ENCODE data around the gene CDKN2C. TPM values are rescaled to one million over a fixed set of nuclear protein-coding genes. Genes with fewer than 3 reads are reported as not detected.

CDKN2C gene
- 2.8 and 3.3 TPM in 2 replicates for total RNA-seq

GRCh38 chr1:50969611-50970508, at the start of gene CDKN2C:
CDKN2C (plus strand) TSS chr1:50970245; CDS start chr1:50970369, 124 bp downstream.
- intact Hi-C loops (cut with micrococcal nuclease), result loop anchor here (1.0 to 10.0 kb wide), 7 partner anchors 7 to 1735 kb away; partner anchors contain the start of genes BTF3L4, DMRTA2, NRDC and TXNDC12
- ATAC-seq (ENCODE audit: low read depth), result peak; percentile 9
- peaks cover 18% of the 10 kb centered on the region for H3K4me1 Mint-ChIP-seq
- peaks cover 5% of the 10 kb centered on the region for H3K27me3 Mint-ChIP-seq
- POLR2A ChIA-PET, result interaction anchor here (0.6 to 3.8 kb wide), 7 partner anchors 8 to 908 kb away, joined by 3 to 48 read pairs (median 7); partner anchors contain the start of genes FAF1 and NRDC
- DNase-seq, result no peak
- peak within 1 kb of the TSS; percentile 89 for H3K27ac Mint-ChIP-seq
- CTCF ChIA-PET, result interaction anchor here (1.6 to 3.6 kb wide), 2 partner anchors 9 to 40 kb away, joined by 5 to 15 read pairs; partner anchors contain the start of gene FAF1
- peak within 1 kb of the TSS; percentile 98 for H3K4me3 Mint-ChIP-seq
- TF ChIP-seq CTCF (IDR thresholded peaks at IDR 0.05), result no peak
- H3K9me3 Mint-ChIP-seq, result no peaks in the 10 kb centered on the region
- peaks cover 10% of the 10 kb centered on the region for H3K36me3 Mint-ChIP-seq (ENCODE audit: low read depth)

- H3K36me3 Mint-ChIP-seq (ENCODE audit: low read depth), result peaks cover 11% of the 10 kb centered on the region
- H3K27ac Mint-ChIP-seq, result no peak overlapping the region
- CTCF ChIA-PET, result no interaction called here
- POLR2A ChIA-PET, result no interaction called here
- intact Hi-C loops (cut with micrococcal nuclease), result loop anchor here (10.0 kb wide), 1 partner anchor 146 kb away; no protein-coding TSS in a partner anchor
- no peak for DNase-seq
- no peak for TF ChIP-seq CTCF (IDR thresholded peaks at IDR 0.05)
- peaks cover 14% of the 10 kb centered on the region for H3K9me3 Mint-ChIP-seq
- H3K27me3 Mint-ChIP-seq, result no peaks in the 10 kb centered on the region
- H3K4me3 Mint-ChIP-seq, result no peak overlapping the region
- peaks cover 28% of the 10 kb centered on the region for H3K4me1 Mint-ChIP-seq
- no peak for ATAC-seq (ENCODE audit: low read depth)
Observed at GRCh38 chr1:50920409-50920808, 49.6 kb upstream of the CDKN2C start.

GRCh38 chr1:50921029-50921428, 49.0 kb upstream of the CDKN2C start:
- CTCF ChIA-PET, result no interaction called here
- no peak overlapping the region for H3K4me3 Mint-ChIP-seq
- peaks cover 14% of the 10 kb centered on the region for H3K9me3 Mint-ChIP-seq
- no peak overlapping the region for H3K27ac Mint-ChIP-seq
- H3K27me3 Mint-ChIP-seq, result no peaks in the 10 kb centered on the region
- no peak for DNase-seq
- peaks cover 24% of the 10 kb centered on the region for H3K4me1 Mint-ChIP-seq
- POLR2A ChIA-PET, result no interaction called here
- TF ChIP-seq CTCF (IDR thresholded peaks at IDR 0.05), result no peak
- no peak for ATAC-seq (ENCODE audit: low read depth)
- peaks cover 11% of the 10 kb centered on the region for H3K36me3 Mint-ChIP-seq (ENCODE audit: low read depth)
- intact Hi-C loops (cut with micrococcal nuclease), result loop anchor here (10.0 kb wide), 1 partner anchor 146 kb away; no protein-coding TSS in a partner anchor

- Mint-ChIP-seq H3K27ac (no peak overlapping the region), H3K4me1 (peaks cover 7% of the 10 kb centered on the region), H3K4me3 (no peak overlapping the region), H3K36me3 (ENCODE audit: low read depth) (peaks cover 16% of the 10 kb centered on the region), H3K9me3 (peaks cover 14% of the 10 kb centered on the region), H3K27me3 (no peaks in the 10 kb centered on the region)
- CTCF ChIA-PET, result no interaction called here
- no peak for DNase-seq
- no peak for TF ChIP-seq CTCF (IDR thresholded peaks at IDR 0.05)
- POLR2A ChIA-PET, result no interaction called here
- intact Hi-C loops (cut with micrococcal nuclease), result loop anchor here (10.0 kb wide), 1 partner anchor 149 kb away; no protein-coding TSS in a partner anchor
- no peak for ATAC-seq (ENCODE audit: low read depth)
Observed at GRCh38 chr1:50923564-50923963, 46.5 kb upstream of the CDKN2C start.
